HG02870 (cell line): Measurements from ENCODE around the gene MTMR3.

Experiments used
- ATAC-seq: cut with Tn5 transposase; IDR thresholded peaks from one replicate; pipeline ENCODE4 v1.9.1; 2021; ENCODE audit warnings: mild to moderate bottlenecking, moderate library complexity; ENCODE audit not compliant: unreplicated experiment

The MTMR3 gene

DNA sequence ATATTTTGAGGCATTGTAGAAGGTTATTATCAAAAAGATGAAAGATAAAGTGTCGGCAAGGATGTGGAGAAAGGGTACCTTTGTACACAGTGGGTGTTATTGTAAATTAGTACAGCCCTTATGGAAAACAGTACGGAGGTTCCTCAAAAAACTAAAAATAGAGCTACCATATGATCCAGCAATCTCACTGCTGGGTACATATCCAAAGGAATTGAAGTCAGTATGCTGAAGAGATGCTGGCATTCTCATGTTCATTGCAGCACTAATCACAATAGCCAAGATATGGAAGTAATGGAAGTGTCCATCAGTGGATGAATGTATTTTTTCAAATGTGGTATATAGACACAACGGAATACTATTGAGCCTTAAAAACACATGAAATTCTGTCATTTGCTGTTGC lies 15.1 kb upstream of the MTMR3 start:
- ATAC-seq: no peak

DNA sequence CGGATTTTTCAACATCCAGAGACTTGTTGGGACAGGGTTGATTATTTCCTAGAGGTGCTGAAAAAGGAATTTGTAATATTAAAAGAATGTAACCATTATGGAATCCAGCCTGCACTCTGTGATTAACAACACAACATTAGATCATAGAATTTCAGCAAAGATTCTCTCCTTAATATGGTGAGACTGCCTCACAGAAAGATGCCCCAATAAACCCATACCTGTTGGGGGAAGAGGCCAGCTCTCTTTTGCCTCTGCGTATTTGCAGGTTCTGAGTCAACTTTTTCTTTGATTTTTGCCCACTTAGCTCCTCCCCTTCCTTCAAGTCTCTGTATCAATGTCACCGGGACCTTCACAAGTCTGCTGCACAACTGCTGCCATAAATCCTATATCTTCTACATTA lies 12.4 kb upstream of the MTMR3 start:
- ATAC-seq: no peak

DNA sequence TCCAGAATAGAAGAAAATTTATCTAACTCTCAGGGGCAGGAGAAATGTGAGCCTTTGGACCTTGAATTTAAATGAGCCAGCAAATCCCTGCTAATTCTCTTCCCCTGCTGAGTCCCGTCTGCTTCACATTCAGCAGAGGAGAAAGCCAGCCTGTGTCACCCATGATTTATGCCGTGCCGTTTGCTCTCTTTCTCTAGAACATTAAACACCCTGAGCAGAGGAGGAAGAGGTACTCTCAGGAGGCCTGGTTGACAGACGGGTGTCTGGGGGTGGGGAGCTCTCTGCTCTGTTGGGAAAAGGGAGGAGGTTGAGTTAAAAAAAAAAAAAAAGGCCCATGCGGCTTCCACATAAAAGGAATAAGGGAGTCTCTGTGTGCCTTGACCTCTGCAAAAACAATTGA lies 11.3 kb upstream of the MTMR3 start:
- ATAC-seq: no peak

- no peak for ATAC-seq
These were observed 10.7 kb upstream of the MTMR3 start for GRCh38 chr22:29872144-29872893.

- ATAC-seq: no peak
These were observed 10.0 kb upstream of the MTMR3 start for GRCh38 chr22:29872989-29873388.

DNA sequence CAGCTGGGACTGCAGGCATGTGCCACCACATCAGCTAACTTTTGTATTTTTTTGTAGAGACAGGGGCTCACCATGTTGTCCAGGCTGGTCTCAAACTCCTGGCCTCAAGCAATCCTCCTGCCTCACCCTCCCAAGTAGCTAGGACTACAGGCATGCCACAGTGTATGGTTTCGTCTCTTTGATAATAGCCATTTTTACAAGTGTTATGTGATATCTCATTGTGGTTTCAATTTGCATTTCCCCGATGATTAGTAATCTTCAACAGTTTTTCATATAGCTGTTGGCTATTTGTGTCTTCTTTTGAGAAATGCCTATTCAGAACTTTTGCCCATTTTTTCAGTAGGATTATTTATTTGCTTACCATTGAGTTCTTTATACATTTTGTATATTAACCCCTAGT lies 9.0 kb upstream of the MTMR3 start:
- ATAC-seq: no peak

DNA sequence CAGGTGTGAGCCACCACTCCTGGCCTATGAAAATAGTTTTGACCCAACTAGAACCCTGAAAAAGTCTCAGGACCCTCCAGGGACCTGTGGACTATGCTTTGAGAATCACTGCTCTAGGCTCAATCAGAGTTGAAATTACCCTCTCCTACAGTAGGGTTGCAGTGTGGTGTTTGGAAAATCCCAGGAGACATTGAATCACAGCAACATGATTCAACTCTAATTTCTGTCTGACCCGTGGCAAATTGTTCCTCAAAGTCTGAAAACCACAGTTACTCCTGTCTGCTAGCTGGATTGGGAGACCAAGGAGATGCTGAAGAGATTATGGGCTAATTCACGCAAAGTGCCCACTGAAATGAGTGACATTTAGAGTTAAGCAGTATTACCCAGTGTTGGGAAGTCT lies 5.4 kb upstream of the MTMR3 start:
- no peak for ATAC-seq

DNA sequence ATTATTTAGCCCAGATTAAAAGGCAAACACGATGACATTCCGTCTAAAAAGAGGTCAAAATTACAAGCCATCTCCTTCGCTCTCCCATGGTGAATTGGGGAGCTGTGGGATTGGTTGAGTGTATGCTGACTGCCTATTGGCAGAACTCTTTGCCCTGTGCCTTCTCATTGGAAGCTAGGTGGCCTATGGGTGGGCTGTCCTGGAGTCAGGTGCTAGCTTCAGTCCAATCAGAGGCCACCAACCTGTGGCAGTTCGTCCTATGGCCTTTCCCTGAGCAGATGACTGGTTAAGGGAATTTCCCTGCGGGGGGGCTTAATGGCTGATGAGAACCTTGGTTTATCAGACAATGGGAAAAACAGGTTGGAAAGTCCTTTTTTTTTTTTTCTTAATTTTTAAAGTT lies 3.2 kb upstream of the MTMR3 start:
- ATAC-seq: no peak

GRCh38 chr22:29882716-29883044 lies 294 bp upstream of the MTMR3 start:
- no peak for ATAC-seq

DNA sequence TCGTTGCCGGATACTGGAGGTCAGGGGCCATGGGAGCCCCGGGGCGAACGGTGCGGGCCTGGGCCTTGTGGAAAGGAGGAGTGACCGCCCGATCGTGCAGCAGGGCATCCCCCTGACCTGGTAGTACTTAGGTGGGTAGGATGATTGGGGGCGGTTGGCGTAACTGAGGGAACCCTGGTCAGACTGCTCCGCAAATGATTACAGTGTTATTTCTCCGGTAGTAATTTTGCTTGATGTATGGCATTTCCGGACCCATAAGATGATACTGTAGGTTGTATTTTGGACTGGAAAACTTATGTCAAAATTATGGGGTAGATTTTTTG lies 762 bp downstream of the MTMR3 start:
- ATAC-seq: no peak

DNA sequence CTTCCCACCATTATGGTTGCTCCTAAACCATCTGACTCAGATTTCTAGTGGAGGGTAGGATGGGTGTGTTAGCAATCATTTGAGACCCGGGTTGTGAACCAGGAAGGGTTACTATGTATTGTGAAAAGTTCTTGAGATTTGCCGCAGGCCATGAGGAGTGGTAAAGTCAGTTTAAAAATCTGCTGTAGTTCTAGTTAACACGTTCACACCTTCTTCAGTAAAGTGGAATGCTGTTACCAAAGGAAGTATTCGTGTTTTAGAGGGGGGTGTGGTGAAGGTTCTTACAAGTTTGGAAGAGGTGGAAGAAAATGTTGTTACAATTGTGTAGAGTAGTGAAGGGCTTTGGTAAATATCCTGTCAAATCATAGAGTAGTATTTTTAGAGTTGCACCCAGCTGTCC lies 2.6 kb downstream of the MTMR3 start:
- ATAC-seq: no peak

- ATAC-seq: no peak
These were observed 3.6 kb downstream of the MTMR3 start for GRCh38 chr22:29886596-29886995.

GRCh38 chr22:29887358-29887757 lies 4.4 kb downstream of the MTMR3 start:
- ATAC-seq: no peak

DNA sequence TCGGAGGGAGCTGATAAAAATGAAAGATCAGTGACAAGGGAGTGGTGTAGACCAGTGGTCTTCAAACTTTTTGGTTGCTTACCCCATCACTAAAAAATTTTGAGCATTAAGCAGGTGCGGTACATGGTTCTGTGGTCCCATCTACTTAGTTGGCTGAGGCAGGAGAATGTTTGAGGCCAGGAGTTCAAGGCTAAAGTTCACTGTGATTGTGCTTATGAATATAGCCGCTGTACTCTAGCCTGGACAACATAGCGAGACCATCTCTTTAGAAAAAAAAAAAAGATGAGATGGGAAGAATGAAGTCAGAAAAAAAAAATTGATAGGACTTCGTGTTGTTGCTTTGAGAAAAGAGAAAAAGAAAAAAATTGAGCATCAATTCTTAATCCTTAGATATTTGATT lies 7.8 kb downstream of the MTMR3 start:
- ATAC-seq: no peak

DNA sequence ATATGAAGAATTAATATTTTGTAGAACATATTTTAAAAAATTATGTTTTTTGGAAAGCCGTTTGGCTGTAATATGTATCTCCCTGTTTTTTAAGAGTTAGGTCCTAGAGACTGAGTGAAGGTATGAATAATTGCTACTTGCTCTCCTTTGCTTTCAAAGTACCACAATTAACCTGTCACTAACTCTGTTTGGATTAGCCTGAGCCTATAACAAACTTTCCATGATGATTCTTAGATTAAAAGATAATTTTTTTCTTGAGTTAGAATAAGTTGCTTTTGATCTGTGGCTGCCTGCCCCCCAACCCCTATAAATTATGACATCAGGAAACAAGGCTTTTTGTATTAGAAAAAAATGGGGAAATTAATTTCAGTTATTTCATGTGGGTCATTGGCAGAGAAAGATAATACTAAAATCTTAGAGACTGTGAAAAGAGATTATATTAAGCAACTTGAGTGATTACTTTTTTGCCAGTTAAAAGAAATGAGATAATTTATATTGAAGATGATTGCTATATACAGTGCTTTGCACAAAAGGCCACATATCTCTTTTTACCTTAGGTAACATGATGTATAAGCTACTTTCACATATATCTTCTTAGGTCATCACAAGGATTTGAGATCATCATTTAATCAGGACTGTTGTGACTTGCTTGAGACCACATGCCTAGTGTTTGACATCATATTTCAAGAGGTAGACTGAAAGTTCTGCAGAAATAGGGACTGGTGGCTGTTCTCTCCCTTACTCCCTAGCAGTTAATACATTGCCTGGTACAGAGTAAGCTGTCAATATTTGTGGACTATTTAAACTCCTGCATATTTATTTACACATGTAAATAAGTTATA lies 9.6 kb downstream of the MTMR3 start:
- ATAC-seq: no peak

- ATAC-seq: no peak
These were observed 18.4 kb downstream of the MTMR3 start for GRCh38 chr22:29901354-29901753.

DNA sequence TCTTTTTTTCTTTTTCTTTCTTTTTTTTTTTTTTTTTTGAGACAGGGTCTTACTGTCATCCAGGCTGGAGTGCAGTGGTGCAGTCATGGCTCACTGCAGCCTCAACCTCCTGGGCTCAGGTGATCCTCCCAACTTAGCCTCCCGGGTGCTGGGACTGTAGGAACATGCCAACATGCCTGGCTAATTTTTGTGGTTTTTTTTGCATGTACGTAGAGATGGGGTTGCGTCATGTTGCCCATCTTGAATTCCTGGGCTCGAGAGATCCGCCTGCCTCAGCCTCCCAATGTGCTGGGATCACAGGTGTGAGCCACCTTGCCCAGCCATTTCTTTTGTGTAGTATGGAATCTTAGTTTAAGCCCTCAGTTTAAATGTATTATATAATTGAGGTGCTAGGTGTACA lies 20.4 kb downstream of the MTMR3 start:
- no peak for ATAC-seq

DNA sequence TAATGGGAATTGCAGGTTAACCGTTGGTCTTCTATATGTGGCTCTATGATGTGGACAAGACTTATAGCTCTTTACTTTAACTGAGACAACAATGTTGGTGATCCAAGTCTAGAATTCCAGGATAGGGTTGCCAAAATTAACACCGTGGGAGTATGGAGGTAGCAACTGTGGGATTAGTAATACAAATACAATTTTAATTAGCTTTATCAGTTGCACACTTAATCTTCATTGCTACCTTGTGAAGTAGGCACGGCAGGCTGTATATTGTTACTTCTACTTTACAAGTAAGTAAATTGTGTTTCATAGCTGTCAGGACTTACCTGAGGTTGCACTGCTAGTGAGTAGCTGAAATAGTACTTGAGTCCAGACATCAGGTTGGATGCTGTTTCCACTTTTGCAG lies 21.0 kb downstream of the MTMR3 start:
- ATAC-seq: no peak

DNA sequence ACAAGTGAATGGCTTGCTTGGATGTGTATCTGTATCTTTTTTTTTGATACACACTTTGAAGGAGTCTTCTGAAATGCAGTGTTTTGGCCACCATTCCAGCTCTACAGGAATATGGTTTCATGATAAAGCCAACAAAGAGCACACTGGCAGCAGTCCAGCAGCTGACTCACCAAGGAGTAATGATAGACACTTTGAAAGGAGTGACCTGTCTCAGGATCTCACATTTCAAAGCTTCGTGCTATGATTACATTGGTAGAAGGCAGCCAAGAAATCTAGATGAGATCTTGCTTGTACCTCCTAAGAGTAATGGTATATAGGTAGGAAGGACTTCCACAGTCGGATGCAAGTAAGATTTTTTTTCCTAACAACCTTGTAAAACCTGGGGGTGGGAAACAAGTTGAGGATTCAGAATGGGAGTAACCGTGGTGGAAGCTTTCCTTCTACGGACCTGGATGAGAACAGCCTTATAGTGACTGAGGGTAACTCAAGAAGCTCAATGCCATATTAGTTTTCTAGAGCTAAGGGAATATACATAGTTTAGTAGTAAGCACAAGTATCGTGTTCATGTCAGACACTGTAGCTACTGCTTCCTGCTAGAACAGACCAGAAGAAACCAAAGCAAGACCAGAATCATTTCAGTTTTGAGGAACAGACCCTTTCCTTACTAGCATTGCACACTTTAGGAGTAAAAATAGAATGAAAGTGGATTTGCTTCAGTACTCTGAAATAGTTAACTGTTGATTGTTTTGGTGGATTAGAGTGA lies 25.0 kb downstream of the MTMR3 start:
- ATAC-seq: no peak

DNA sequence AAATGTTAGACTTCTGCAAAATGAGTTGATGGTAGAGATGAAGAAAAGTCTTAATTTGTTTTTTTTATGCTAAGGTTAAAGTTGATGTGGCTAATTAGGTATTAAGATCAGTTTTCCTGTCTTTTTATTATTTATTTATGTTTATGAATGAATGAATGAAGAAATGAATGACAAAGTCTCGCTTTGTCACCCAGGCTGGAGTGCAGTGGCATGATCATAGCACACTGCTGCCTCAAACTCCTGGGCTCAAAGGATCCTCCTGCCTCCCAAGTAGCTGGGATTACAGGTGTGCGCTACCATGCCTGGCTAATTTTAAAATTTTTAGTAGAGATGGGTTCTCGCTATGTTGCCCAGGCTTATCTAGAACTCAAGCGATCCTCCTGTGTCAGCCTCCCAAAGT lies 29.2 kb downstream of the MTMR3 start:
- no peak for ATAC-seq

- no peak for ATAC-seq
These were observed 29.8 kb downstream of the MTMR3 start for GRCh38 chr22:29912605-29913398.
